HG03575 (cell line): ENCODE results near the gene PLXNC1.

ENCODE experiments used
- ATAC-seq: cut with Tn5 transposase; IDR thresholded peaks from one replicate; pipeline ENCODE4 v1.9.1; 2021; ENCODE audit not compliant: unreplicated experiment, insufficient number of reproducible peaks, low FRiP score; ENCODE audit errors: extremely low read depth

PLXNC1 gene

GRCh38 chr12:94128280-94128679 is 20.1 kb upstream of the PLXNC1 start:
- ATAC-seq = no peak

- no peak for ATAC-seq
These were observed 14.2 kb upstream of the PLXNC1 start for GRCh38 chr12:94133964-94134795.

GRCh38 chr12:94135896-94136295 is 12.5 kb upstream of the PLXNC1 start:
- no peak for ATAC-seq

- ATAC-seq = no peak
These were observed 8.6 kb upstream of the PLXNC1 start for GRCh38 chr12:94139816-94140215.

- ATAC-seq = no peak
These were observed 7.8 kb upstream of the PLXNC1 start for GRCh38 chr12:94140556-94140955.

GRCh38 chr12:94141004-94141764 is 7.2 kb upstream of the PLXNC1 start:
- ATAC-seq = no peak

GRCh38 chr12:94141892-94142291 is 6.5 kb upstream of the PLXNC1 start:
- ATAC-seq = no peak

- no peak for ATAC-seq
These were observed 4.9 kb upstream of the PLXNC1 start for GRCh38 chr12:94143438-94143837.

GRCh38 chr12:94143951-94144350 is 4.4 kb upstream of the PLXNC1 start:
- no peak for ATAC-seq

GRCh38 chr12:94144781-94145180 is 3.6 kb upstream of the PLXNC1 start:
- no peak for ATAC-seq

GRCh38 chr12:94145191-94145983 is 3.0 kb upstream of the PLXNC1 start:
- no peak for ATAC-seq

- ATAC-seq = no peak
These were observed 2.0 kb upstream of the PLXNC1 start for GRCh38 chr12:94146166-94146936.

- no peak for ATAC-seq
These were observed 888 bp upstream of the PLXNC1 start for GRCh38 chr12:94147387-94147990.

GRCh38 chr12:94148739-94149118 is 352 bp downstream of the PLXNC1 start:
- no peak for ATAC-seq

- ATAC-seq = no peak
These were observed 873 bp downstream of the PLXNC1 start for GRCh38 chr12:94149119-94149780.

- no peak for ATAC-seq
These were observed 1.4 kb downstream of the PLXNC1 start for GRCh38 chr12:94149781-94150239.

GRCh38 chr12:94150240-94151121 is 2.1 kb downstream of the PLXNC1 start:
- ATAC-seq = no peak
